Astrocyte (in vitro differentiated cells and primary cell): Measurements from ENCODE around the gene PNPLA6. TPM values are rescaled to one million over a fixed set of nuclear protein-coding genes. Genes with fewer than 3 reads are reported as not detected.

Experiments used
- DNase-seq: peaks from one replicate; pipeline ENCODE4 v3.0.0-alpha.2; 2010; ENCODE audit warnings: low read depth
- FAIRE-seq: peaks from 2 replicates; lab custom pipeline; 2011; peaks lifted over from hg19 to GRCh38; lab: Jason Lieb, UNC
- H2AFZ ChIP-seq: 2 replicates; pipeline ENCODE4 v1.6.0; 2012; ENCODE audit warnings: low read depth, low read length, inconsistent platforms
- H3K27ac ChIP-seq: 2 replicates; pipeline ENCODE4 v1.5.1; 2011; ENCODE audit warnings: low read depth, low read length, inconsistent platforms
- H3K27me3 ChIP-seq: 2 replicates; pipeline ENCODE4 v1.6.0; 2011; ENCODE audit warnings: low read length, inconsistent platforms; ENCODE audit not compliant: insufficient read depth
- H3K36me3 ChIP-seq: 2 replicates; pipeline ENCODE4 v1.5.1; 2011; ENCODE audit warnings: low read length, inconsistent platforms; ENCODE audit not compliant: insufficient read depth
- H3K4me1 ChIP-seq: 2 replicates; pipeline ENCODE4 v1.5.1; 2011; ENCODE audit warnings: low read length, inconsistent platforms; ENCODE audit not compliant: insufficient read depth
- H3K4me2 ChIP-seq: 2 replicates; pipeline ENCODE4 v1.6.0; 2012; ENCODE audit warnings: low read length, inconsistent platforms
- H3K4me3 ChIP-seq: 2 replicates; pipeline ENCODE4 v1.5.1; 2011; ENCODE audit warnings: low read depth, mild to moderate bottlenecking, low read length, inconsistent platforms; ENCODE audit not compliant: insufficient read depth
- H3K79me2 ChIP-seq: 2 replicates; pipeline ENCODE4 v1.6.0; 2012; ENCODE audit warnings: mild to moderate bottlenecking, low read length, inconsistent platforms; ENCODE audit not compliant: insufficient read depth
- H3K9ac ChIP-seq: 2 replicates; pipeline ENCODE4 v1.6.0; 2012; ENCODE audit warnings: mild to moderate bottlenecking, low read length, inconsistent platforms
- H3K9me3 ChIP-seq: 2 replicates; pipeline ENCODE4 v1.5.1; 2012; ENCODE audit warnings: low read depth, mild to moderate bottlenecking, low read length, inconsistent platforms; ENCODE audit not compliant: insufficient read depth
- H4K20me1 ChIP-seq: 2 replicates; pipeline ENCODE4 v1.6.0; 2012; ENCODE audit warnings: low read length, inconsistent platforms; ENCODE audit not compliant: insufficient read depth
- H3K27ac Mint-ChIP-seq: one replicate; pipeline ENCODE4 v1.8.0; 2021; ENCODE audit warnings: mild to moderate bottlenecking, mixed read lengths; ENCODE audit not compliant: unreplicated experiment
- H3K27me3 Mint-ChIP-seq: one replicate; pipeline ENCODE4 v1.8.0; 2021; ENCODE audit warnings: low read depth, mixed read lengths; ENCODE audit not compliant: unreplicated experiment
- H3K36me3 Mint-ChIP-seq: one replicate; pipeline ENCODE4 v1.8.0; 2021; ENCODE audit warnings: low read depth, mixed read lengths; ENCODE audit not compliant: unreplicated experiment
- H3K4me1 Mint-ChIP-seq: one replicate; pipeline ENCODE4 v1.8.0; 2021; ENCODE audit warnings: low read depth, mixed read lengths; ENCODE audit not compliant: unreplicated experiment
- H3K4me3 Mint-ChIP-seq: one replicate; pipeline ENCODE4 v1.8.0; 2021; ENCODE audit warnings: mild to moderate bottlenecking, moderate library complexity, mixed read lengths; ENCODE audit not compliant: unreplicated experiment
- H3K9me3 Mint-ChIP-seq: one replicate; pipeline ENCODE4 v1.8.0; 2021; ENCODE audit warnings: mild to moderate bottlenecking, mixed read lengths; ENCODE audit not compliant: unreplicated experiment
- EZH2 ChIP-seq: IDR thresholded peaks from 2 replicates; pipeline ENCODE4 v1.6.1; 2012; ENCODE audit warnings: mild to moderate bottlenecking, low read length, inconsistent platforms; ENCODE audit not compliant: insufficient read depth
- total RNA-seq: library from RNA; stranded (reverse); gene quantifications from 2 replicates; pipeline ENCODE4 v1.2.1, GENCODE V29; 2021
- TF ChIP-seq, protein P1 (sequence below): IDR thresholded peaks from 2 replicates; pipeline ENCODE4 v1.5.1; 2011; ENCODE audit warnings: low read depth, mild to moderate bottlenecking, inconsistent platforms, low read length, moderate library complexity; ENCODE audit not compliant: insufficient read depth

The PNPLA6 gene
- total RNA-seq, 1 donor from 2014 or later, result 90.2 TPM

- Histone ChIP-seq H3K9ac (no peak overlapping the region), H4K20me1 (no peaks in the 10 kb centered on the region), H3K9me3 (no peaks in the 10 kb centered on the region), H3K4me1 (no peaks in the 10 kb centered on the region), H3K4me2 (no peak overlapping the region), H3K27ac (no peak overlapping the region), H3K27me3 (no peaks in the 10 kb centered on the region), H3K79me2 (no peaks in the 10 kb centered on the region), H3K4me3 (no peak overlapping the region), H2AFZ (no peak overlapping the region), H3K36me3 (no peaks in the 10 kb centered on the region)
- no peak for DNase-seq
- Mint-ChIP-seq H3K4me1 (peaks cover 3% of the 10 kb centered on the region), H3K9me3 (no peaks in the 10 kb centered on the region), H3K36me3 (peaks cover 20% of the 10 kb centered on the region), H3K27me3 (no peaks in the 10 kb centered on the region), H3K27ac (no peak overlapping the region), H3K4me3 (no peak overlapping the region)
- TF ChIP-seq EZH2, result no peak
- TF ChIP-seq, protein P1, sequence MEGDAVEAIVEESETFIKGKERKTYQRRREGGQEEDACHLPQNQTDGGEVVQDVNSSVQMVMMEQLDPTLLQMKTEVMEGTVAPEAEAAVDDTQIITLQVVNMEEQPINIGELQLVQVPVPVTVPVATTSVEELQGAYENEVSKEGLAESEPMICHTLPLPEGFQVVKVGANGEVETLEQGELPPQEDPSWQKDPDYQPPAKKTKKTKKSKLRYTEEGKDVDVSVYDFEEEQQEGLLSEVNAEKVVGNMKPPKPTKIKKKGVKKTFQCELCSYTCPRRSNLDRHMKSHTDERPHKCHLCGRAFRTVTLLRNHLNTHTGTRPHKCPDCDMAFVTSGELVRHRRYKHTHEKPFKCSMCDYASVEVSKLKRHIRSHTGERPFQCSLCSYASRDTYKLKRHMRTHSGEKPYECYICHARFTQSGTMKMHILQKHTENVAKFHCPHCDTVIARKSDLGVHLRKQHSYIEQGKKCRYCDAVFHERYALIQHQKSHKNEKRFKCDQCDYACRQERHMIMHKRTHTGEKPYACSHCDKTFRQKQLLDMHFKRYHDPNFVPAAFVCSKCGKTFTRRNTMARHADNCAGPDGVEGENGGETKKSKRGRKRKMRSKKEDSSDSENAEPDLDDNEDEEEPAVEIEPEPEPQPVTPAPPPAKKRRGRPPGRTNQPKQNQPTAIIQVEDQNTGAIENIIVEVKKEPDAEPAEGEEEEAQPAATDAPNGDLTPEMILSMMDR, result no peak
- no peak for FAIRE-seq
Measured at GRCh38 chr19:7549429-7550148, 14.1 kb downstream of the PNPLA6 start.

- TF ChIP-seq EZH2, result no peak
- TF ChIP-seq, protein P1, result no peak
Measured at GRCh38 chr19:7550169-7550770, 14.8 kb downstream of the PNPLA6 start.

More at GRCh38 chr19:7550169-7550770, 14.8 kb downstream of the PNPLA6 start:
- Histone ChIP-seq H3K4me2 (no peak overlapping the region), H3K27ac (no peak overlapping the region), H2AFZ (no peak overlapping the region), H4K20me1 (no peaks in the 10 kb centered on the region), H3K36me3 (no peaks in the 10 kb centered on the region), H3K79me2 (no peaks in the 10 kb centered on the region), H3K27me3 (no peaks in the 10 kb centered on the region), H3K9ac (no peak overlapping the region), H3K9me3 (no peaks in the 10 kb centered on the region), H3K4me3 (no peak overlapping the region), H3K4me1 (no peaks in the 10 kb centered on the region)
- H3K9me3 Mint-ChIP-seq, result no peaks in the 10 kb centered on the region
- H3K4me3 Mint-ChIP-seq, result no peak overlapping the region
- FAIRE-seq (no peak), DNase-seq (no peak)
- peaks cover 3% of the 10 kb centered on the region for H3K4me1 Mint-ChIP-seq
- no peaks in the 10 kb centered on the region for H3K27me3 Mint-ChIP-seq
- H3K36me3 Mint-ChIP-seq, result peaks cover 20% of the 10 kb centered on the region
- H3K27ac Mint-ChIP-seq, result no peak overlapping the region
